Neural progenitor cell (in vitro differentiated cells): ENCODE results near the gene SNRNP27. TPM values are rescaled to one million over a fixed set of nuclear protein-coding genes. Genes with fewer than 3 reads are reported as not detected.

Source experiments
- DNase-seq: peaks from one replicate; pipeline ENCODE4 v3.0.0-alpha.2; 2016; ENCODE audit warnings: low spot score
- H2AFZ ChIP-seq: fragments of 200-600 bp; sonication (generic); replicated peaks from 2 replicates; pipeline ENCODE4 v1.6.1; 2016; ENCODE audit warnings: antibody characterized with exemption
- H3F3A ChIP-seq: fragments of 200-600 bp; sonication (generic); 2 replicates; pipeline ENCODE4 v1.6.1; 2016; ENCODE audit warnings: antibody characterized with exemption, low read depth
- H3K27ac ChIP-seq: fragments of 200-600 bp; sonication (generic); 2 replicates; pipeline ENCODE4 v1.5.1; 2016; ENCODE audit warnings: mild to moderate bottlenecking
- H3K27me3 ChIP-seq: fragments of 200-600 bp; sonication (generic); 2 replicates; pipeline ENCODE4 v1.6.1; 2016; ENCODE audit warnings: mild to moderate bottlenecking, moderate library complexity
- H3K36me3 ChIP-seq: fragments of 200-600 bp; sonication (generic); 2 replicates; pipeline ENCODE4 v1.5.1; 2016
- H3K4me1 ChIP-seq: fragments of 200-600 bp; sonication (generic); 2 replicates; pipeline ENCODE4 v1.6.1; 2016; ENCODE audit warnings: mixed run types
- H3K4me2 ChIP-seq: fragments of 200-600 bp; sonication (generic); 2 replicates; pipeline ENCODE4 v1.6.1; 2016
- H3K4me3 ChIP-seq: fragments of 200-600 bp; sonication (generic); 2 replicates; pipeline ENCODE4 v1.5.1; 2016
- H3K79me2 ChIP-seq: fragments of 200-600 bp; sonication (generic); 2 replicates; pipeline ENCODE4 v1.6.1; 2016; ENCODE audit warnings: low read depth
- H3K9ac ChIP-seq: fragments of 200-600 bp; sonication (generic); 2 replicates; pipeline ENCODE4 v1.6.1; 2016
- H3K9me3 ChIP-seq: fragments of 200-600 bp; sonication (generic); 2 replicates; pipeline ENCODE4 v1.5.1; 2016; ENCODE audit warnings: low read depth
- H4K20me1 ChIP-seq: fragments of 200-600 bp; sonication (generic); 2 replicates; pipeline ENCODE4 v1.6.1; 2016; ENCODE audit warnings: low read depth
- H3K27ac Mint-ChIP-seq: 3 replicates; pipeline ENCODE4 v1.8.0; 2021; ENCODE audit warnings: mixed read lengths
- H3K27me3 Mint-ChIP-seq: 2 replicates; pipeline ENCODE4 v1.8.0; 2022; ENCODE audit warnings: low read depth, mild to moderate bottlenecking, inconsistent platforms, moderate library complexity, mixed read lengths; ENCODE audit not compliant: insufficient read depth
- H3K36me3 Mint-ChIP-seq: 3 replicates; pipeline ENCODE4 v1.8.0; 2021; ENCODE audit warnings: mixed read lengths
- H3K4me1 Mint-ChIP-seq: 3 replicates; pipeline ENCODE4 v1.8.0; 2021; ENCODE audit warnings: mixed read lengths
- H3K4me3 Mint-ChIP-seq: 3 replicates; pipeline ENCODE4 v1.8.0; 2021; ENCODE audit warnings: mild to moderate bottlenecking, moderate library complexity, mixed read lengths
- H3K9me3 Mint-ChIP-seq: 3 replicates; pipeline ENCODE4 v1.8.0; 2020; ENCODE audit warnings: mixed read lengths
- CTCF ChIP-seq: fragments of 200-600 bp; sonication (generic); IDR thresholded peaks from 2 replicates; pipeline ENCODE4 v1.5.1; 2017; ENCODE audit warnings: antibody characterized with exemption, mild to moderate bottlenecking
- EZH2 ChIP-seq: fragments of 200-600 bp; sonication (generic); IDR thresholded peaks from 2 replicates; pipeline ENCODE4 v1.6.1; 2017; ENCODE audit warnings: antibody characterized with exemption, mild to moderate bottlenecking, moderate library complexity
- EZH2phosphoT487 ChIP-seq: fragments of 200-600 bp; sonication (generic); IDR thresholded peaks from 2 replicates; pipeline ENCODE4 v1.6.1; 2017; ENCODE audit warnings: antibody characterized with exemption
- total RNA-seq: library from RNA; depleted of rRNA; stranded (reverse); fragments of >200 nt; gene quantifications from 2 replicates; pipeline ENCODE4 v1.2.3, GENCODE V29; 2015; ENCODE audit warnings: low replicate concordance

The SNRNP27 gene
- total RNA-seq, 1 donor from 2014 or later, result 131 TPM

GRCh38 chr2:69935011-69935410 is 41.3 kb downstream of the SNRNP27 start:
- no peak overlapping the region for H3K27ac Mint-ChIP-seq

GRCh38 chr2:69936906-69937305 is 43.1 kb downstream of the SNRNP27 start:
- Mint-ChIP-seq H3K4me1 (peaks cover 21% of the 10 kb centered on the region), H3K36me3 (peaks cover 20% of the 10 kb centered on the region), H3K27ac (no peak overlapping the region), H3K4me3 (no peak overlapping the region), H3K27me3 (peaks cover 6% of the 10 kb centered on the region), H3K9me3 (no peaks in the 10 kb centered on the region)
- TF ChIP-seq EZH2phosphoT487 (no peak), CTCF (no peak), EZH2 (no peak)
- Histone ChIP-seq H3F3A (peaks cover 4% of the 10 kb centered on the region), H3K27ac (no peak overlapping the region), H3K9me3 (no peaks in the 10 kb centered on the region), H3K27me3 (no peaks in the 10 kb centered on the region), H3K79me2 (no peaks in the 10 kb centered on the region), H3K4me2 (no peak overlapping the region), H3K4me3 (no peak overlapping the region), H4K20me1 (no peaks in the 10 kb centered on the region), H3K36me3 (no peaks in the 10 kb centered on the region), H2AFZ (no peak overlapping the region), H3K4me1 (peaks cover 22% of the 10 kb centered on the region), H3K9ac (no peak overlapping the region)
- no peak for DNase-seq

More at GRCh38 chr2:69935011-69935410, 41.3 kb downstream of the SNRNP27 start:
- Histone ChIP-seq H3K36me3 (no peaks in the 10 kb centered on the region), H3K4me1 (peaks cover 7% of the 10 kb centered on the region), H4K20me1 (no peaks in the 10 kb centered on the region), H3F3A (peaks cover 3% of the 10 kb centered on the region), H3K9ac (no peak overlapping the region), H3K27ac (no peak overlapping the region), H3K79me2 (no peaks in the 10 kb centered on the region), H2AFZ (no peak overlapping the region), H3K27me3 (no peaks in the 10 kb centered on the region), H3K9me3 (no peaks in the 10 kb centered on the region), H3K4me3 (no peak overlapping the region), H3K4me2 (no peak overlapping the region)
- H3K36me3 Mint-ChIP-seq, result peaks cover 20% of the 10 kb centered on the region
- H3K4me3 Mint-ChIP-seq, result no peak overlapping the region
- no peak for DNase-seq
- H3K9me3 Mint-ChIP-seq, result no peaks in the 10 kb centered on the region
- peaks cover 9% of the 10 kb centered on the region for H3K4me1 Mint-ChIP-seq
- TF ChIP-seq CTCF (no peak), EZH2 (no peak), EZH2phosphoT487 (no peak)
- H3K27me3 Mint-ChIP-seq, result peaks cover 6% of the 10 kb centered on the region

GRCh38 chr2:69937968-69938367 is 44.2 kb downstream of the SNRNP27 start:
- H3K27ac Mint-ChIP-seq, result no peak overlapping the region

More at GRCh38 chr2:69937968-69938367, 44.2 kb downstream of the SNRNP27 start:
- Histone ChIP-seq H3F3A (peaks cover 4% of the 10 kb centered on the region), H2AFZ (no peak overlapping the region), H3K9me3 (no peaks in the 10 kb centered on the region), H4K20me1 (no peaks in the 10 kb centered on the region), H3K27ac (no peak overlapping the region), H3K4me2 (no peak overlapping the region), H3K4me1 (peaks cover 25% of the 10 kb centered on the region), H3K4me3 (no peak overlapping the region), H3K36me3 (no peaks in the 10 kb centered on the region), H3K27me3 (no peaks in the 10 kb centered on the region), H3K79me2 (no peaks in the 10 kb centered on the region), H3K9ac (no peak overlapping the region)
- Mint-ChIP-seq H3K9me3 (no peaks in the 10 kb centered on the region), H3K27me3 (peaks cover 6% of the 10 kb centered on the region), H3K4me1 (peaks cover 21% of the 10 kb centered on the region), H3K36me3 (peaks cover 20% of the 10 kb centered on the region), H3K4me3 (no peak overlapping the region)
- TF ChIP-seq CTCF (no peak), EZH2phosphoT487 (no peak), EZH2 (no peak)
- DNase-seq, result no peak
